Ishikawa (cell line): ENCODE measurements around the gene SMC1B.

ENCODE experiments used
- CEBPB ChIP-seq: IDR thresholded peaks from 2 replicates; pipeline ENCODE4 v1.6.1; 2012
- CREB1 ChIP-seq: IDR thresholded peaks from 2 replicates; pipeline ENCODE4 v1.6.1; 2012; ENCODE audit warnings: low read depth
- EGR1 ChIP-seq: IDR thresholded peaks from 2 replicates; pipeline ENCODE4 v1.6.1; 2012
- EP300 ChIP-seq: IDR thresholded peaks from 2 replicates; pipeline ENCODE4 v1.6.1; 2012; ENCODE audit warnings: borderline replicate concordance
- FOXM1 ChIP-seq: IDR thresholded peaks from 2 replicates; pipeline ENCODE4 v1.6.1; 2012; ENCODE audit warnings: low read depth, borderline replicate concordance
- MAX ChIP-seq: IDR thresholded peaks from 2 replicates; pipeline ENCODE4 v1.6.1; 2012
- NFIC ChIP-seq: IDR thresholded peaks from 2 replicates; pipeline ENCODE4 v1.6.1; 2012
- RAD21 ChIP-seq: IDR thresholded peaks from 2 replicates; pipeline ENCODE4 v1.6.1; 2012; ENCODE audit warnings: low read depth
- TAF1 ChIP-seq: IDR thresholded peaks from 2 replicates; pipeline ENCODE4 v1.6.1; 2012; ENCODE audit warnings: low read depth, mild to moderate bottlenecking
- TCF12 ChIP-seq: IDR thresholded peaks from 2 replicates; pipeline ENCODE4 v1.6.1; 2012; ENCODE audit warnings: low read depth
- TEAD4 ChIP-seq: IDR thresholded peaks from 2 replicates; pipeline ENCODE4 v1.6.1; 2012
- USF1 ChIP-seq: IDR thresholded peaks from 2 replicates; pipeline ENCODE4 v1.6.1; 2012
- YY1 ChIP-seq: IDR thresholded peaks from 2 replicates; pipeline ENCODE4 v1.6.1; 2012; ENCODE audit warnings: low read depth
- ZBTB7A ChIP-seq: IDR thresholded peaks from 2 replicates; pipeline ENCODE4 v1.6.1; 2012; ENCODE audit warnings: low read depth
- TF ChIP-seq, protein P1 (sequence below): IDR thresholded peaks from 2 replicates; pipeline ENCODE4 v1.6.1; 2012; ENCODE audit warnings: low read depth, mild to moderate bottlenecking

Gene SMC1B

DNA sequence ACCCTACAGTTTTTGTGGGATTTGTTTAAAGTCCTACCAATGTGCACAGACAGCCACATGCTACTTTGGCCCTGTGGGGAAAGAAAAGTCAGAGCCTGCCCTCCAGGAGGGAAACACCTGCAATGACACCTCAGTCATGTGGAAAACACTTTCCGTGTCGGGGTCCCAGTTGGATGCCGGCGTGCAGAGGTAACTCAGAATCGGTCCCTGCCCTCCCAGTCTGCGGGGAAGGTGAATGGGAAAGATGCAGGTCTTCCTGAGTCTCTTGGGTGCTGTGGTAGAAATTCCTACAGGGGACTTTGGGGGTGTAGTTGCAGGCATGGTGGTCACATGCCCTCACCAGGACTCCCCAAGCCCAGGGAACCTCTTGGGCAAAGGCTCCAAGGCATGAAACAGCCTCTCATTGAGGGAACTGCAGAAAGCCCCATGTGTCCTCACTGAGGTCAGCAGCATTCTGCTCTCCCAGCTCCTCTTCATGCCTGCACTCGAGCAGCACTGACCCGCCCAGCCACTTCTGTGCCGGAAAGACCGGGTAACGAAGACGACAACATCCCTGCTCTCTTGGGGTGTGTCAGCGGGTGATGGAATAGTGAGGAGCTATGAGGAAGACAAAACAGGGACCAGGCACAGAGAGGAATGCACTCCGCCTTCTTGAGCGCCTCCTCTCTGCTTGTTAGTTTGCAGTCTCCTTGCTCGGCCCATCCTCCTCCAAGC, 4.8 kb upstream of the SMC1B start:
- TF ChIP-seq FOXM1 (no peak), YY1 (no peak)

DNA sequence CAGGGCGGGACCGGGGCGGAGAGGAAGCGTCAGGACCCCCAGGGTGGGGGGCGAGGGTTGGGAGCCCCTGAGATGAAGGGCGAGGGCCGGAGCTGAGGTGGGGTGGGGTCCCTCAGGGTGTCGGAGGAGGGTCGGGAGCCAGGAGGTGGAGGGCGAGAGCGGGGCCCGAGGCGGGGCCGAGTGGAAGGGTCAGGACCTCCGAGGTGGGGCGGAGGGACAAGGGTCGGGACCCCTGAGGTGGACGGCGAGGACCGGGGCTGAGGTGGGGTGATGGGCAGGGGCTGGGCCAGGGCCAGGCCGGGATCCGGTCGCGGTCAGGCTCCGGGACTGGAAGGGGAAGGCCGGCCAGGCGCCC, 409 bp downstream of the SMC1B start:
- TF ChIP-seq, protein P1, sequence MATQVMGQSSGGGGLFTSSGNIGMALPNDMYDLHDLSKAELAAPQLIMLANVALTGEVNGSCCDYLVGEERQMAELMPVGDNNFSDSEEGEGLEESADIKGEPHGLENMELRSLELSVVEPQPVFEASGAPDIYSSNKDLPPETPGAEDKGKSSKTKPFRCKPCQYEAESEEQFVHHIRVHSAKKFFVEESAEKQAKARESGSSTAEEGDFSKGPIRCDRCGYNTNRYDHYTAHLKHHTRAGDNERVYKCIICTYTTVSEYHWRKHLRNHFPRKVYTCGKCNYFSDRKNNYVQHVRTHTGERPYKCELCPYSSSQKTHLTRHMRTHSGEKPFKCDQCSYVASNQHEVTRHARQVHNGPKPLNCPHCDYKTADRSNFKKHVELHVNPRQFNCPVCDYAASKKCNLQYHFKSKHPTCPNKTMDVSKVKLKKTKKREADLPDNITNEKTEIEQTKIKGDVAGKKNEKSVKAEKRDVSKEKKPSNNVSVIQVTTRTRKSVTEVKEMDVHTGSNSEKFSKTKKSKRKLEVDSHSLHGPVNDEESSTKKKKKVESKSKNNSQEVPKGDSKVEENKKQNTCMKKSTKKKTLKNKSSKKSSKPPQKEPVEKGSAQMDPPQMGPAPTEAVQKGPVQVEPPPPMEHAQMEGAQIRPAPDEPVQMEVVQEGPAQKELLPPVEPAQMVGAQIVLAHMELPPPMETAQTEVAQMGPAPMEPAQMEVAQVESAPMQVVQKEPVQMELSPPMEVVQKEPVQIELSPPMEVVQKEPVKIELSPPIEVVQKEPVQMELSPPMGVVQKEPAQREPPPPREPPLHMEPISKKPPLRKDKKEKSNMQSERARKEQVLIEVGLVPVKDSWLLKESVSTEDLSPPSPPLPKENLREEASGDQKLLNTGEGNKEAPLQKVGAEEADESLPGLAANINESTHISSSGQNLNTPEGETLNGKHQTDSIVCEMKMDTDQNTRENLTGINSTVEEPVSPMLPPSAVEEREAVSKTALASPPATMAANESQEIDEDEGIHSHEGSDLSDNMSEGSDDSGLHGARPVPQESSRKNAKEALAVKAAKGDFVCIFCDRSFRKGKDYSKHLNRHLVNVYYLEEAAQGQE: no peak
- TF ChIP-seq TAF1 (no peak), TEAD4 (no peak), EP300 (no peak), EGR1 (no peak), CEBPB (no peak), YY1 (no peak), ZBTB7A (no peak)

DNA sequence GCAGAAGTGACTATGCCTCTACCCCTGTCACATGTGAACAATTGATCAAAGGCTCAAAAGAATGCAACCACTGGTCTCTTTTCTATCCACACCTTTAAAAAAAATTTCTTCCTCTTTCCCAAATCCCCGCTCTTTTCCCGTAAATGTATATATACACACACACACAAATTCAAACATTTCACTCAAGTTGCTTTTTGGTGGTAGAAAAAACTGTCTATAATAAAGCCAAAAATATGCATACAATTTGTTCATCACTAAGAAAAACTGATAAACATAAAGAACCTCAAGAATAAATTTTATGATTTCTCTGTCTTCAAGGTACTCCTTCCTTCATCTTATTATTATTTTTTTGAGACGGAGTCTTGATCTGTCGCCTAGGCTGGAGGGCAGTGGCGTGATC, 5.6 kb downstream of the SMC1B start:
- TF ChIP-seq CREB1: no peak
- no peak for TF ChIP-seq ZBTB7A
- TF ChIP-seq EGR1: no peak

DNA sequence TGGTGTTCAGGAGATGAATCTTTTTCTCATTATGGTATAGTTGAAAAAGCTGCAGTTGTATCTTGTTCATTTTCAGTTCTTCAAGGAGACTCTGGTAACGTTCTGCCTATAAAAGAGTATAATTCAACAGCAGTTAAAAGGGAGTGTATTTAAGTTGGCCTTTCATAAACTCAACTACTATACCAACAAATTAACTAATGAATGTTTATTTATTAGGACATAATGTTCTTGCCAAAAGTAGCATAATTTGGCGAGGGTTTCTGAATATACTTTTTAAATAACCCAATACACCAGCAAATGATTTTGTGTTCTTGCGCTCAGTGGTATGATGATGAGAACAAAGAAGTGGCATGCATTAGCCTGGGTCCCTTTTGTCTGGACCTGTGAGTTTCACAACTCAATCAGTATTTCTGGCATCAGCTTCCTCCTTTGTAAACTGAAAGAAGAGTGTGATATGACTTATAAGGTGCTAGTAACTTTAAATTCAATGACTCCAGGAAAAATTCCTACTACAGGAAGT, 10.9 kb downstream of the SMC1B start:
- TF ChIP-seq ZBTB7A: no peak

GRCh38 chr22:45399712-45400445, 13.5 kb downstream of the SMC1B start:
- TF ChIP-seq MAX (no peak), TAF1 (no peak), FOXM1 (no peak), TCF12 (no peak), EP300 (no peak), USF1 (no peak), RAD21 (no peak), CEBPB (no peak), NFIC (no peak), CREB1 (no peak), ZBTB7A (no peak), EGR1 (no peak), TEAD4 (no peak), YY1 (no peak)
- TF ChIP-seq, protein P1: no peak

GRCh38 chr22:45398214-45398613, 15.2 kb downstream of the SMC1B start:
- TF ChIP-seq FOXM1 (no peak), YY1 (no peak), ZBTB7A (no peak), CEBPB (no peak), TEAD4 (no peak)
- TF ChIP-seq, protein P1: no peak
